Neural cell (in vitro differentiated cells): Measurements from ENCODE around the gene CHST11.

Experiments
- CTCF ChIP-seq: fragments of 450-650 bp; IDR thresholded peaks from 2 replicates; pipeline ENCODE4 v1.5.1; 2014; ENCODE audit warnings: antibody characterized with exemption, mild to moderate bottlenecking, moderate library complexity; ENCODE audit not compliant: poor library complexity, severe bottlenecking
- POLR2AphosphoS5 ChIP-seq: IDR thresholded peaks from 2 replicates; pipeline ENCODE4 v1.6.1; 2012
- REST ChIP-seq: IDR thresholded peaks from 2 replicates; pipeline ENCODE4 v1.6.1; 2012; ENCODE audit warnings: borderline replicate concordance

GRCh38 chr12:104710940-104711689, 254.4 kb downstream of the CHST11 start:
- no peak for TF ChIP-seq POLR2AphosphoS5
- no peak for TF ChIP-seq CTCF
- no peak for TF ChIP-seq REST
